GM23338 (cell line): ENCODE data around the gene FAM13B. TPM values are rescaled to one million over a fixed set of nuclear protein-coding genes. Genes with fewer than 3 reads are reported as not detected.

ENCODE experiments used
- ATAC-seq: fragments of 200-7000 bp; cut with Tn5 transposase; 3 replicates; pipeline ENCODE4 v1.9.1; 2020
- DNase-seq: peaks from one replicate; pipeline ENCODE4 v3.0.0-alpha.2; 2015; ENCODE audit warnings: low spot score
- H2AFZ ChIP-seq: fragments of 200-600 bp; sonication (generic); 2 replicates; pipeline ENCODE4 v1.8.0; 2016; ENCODE audit warnings: antibody characterized with exemption, mild to moderate bottlenecking, moderate library complexity
- H3F3A ChIP-seq: fragments of 200-600 bp; sonication (generic); replicated peaks from 2 replicates; pipeline ENCODE4 v1.8.0; 2017; ENCODE audit warnings: antibody characterized with exemption, mixed run types, low read depth
- H3K27ac ChIP-seq: fragments of 200-600 bp; sonication (generic); 2 replicates; pipeline ENCODE4 v1.6.1; 2016; ENCODE audit warnings: low read depth
- H3K27me3 ChIP-seq: fragments of 200-600 bp; sonication (generic); 2 replicates; pipeline ENCODE4 v1.8.0; 2016; ENCODE audit warnings: mild to moderate bottlenecking, mixed run types, moderate library complexity; ENCODE audit not compliant: insufficient read depth
- H3K36me3 ChIP-seq: fragments of 200-600 bp; sonication (generic); 2 replicates; pipeline ENCODE4 v1.8.0; 2016; ENCODE audit warnings: mild to moderate bottlenecking; ENCODE audit not compliant: insufficient read depth
- H3K4me1 ChIP-seq: fragments of 200-600 bp; sonication (generic); 2 replicates; pipeline ENCODE4 v1.8.0; 2016; ENCODE audit warnings: mild to moderate bottlenecking, moderate library complexity; ENCODE audit not compliant: insufficient read depth
- H3K4me2 ChIP-seq: fragments of 200-600 bp; sonication (generic); 2 replicates; pipeline ENCODE4 v1.7.1; 2017; ENCODE audit warnings: mixed run types
- H3K4me3 ChIP-seq: fragments of 200-600 bp; sonication (generic); 2 replicates; pipeline ENCODE4 v1.6.1; 2016; ENCODE audit warnings: mixed run types
- H3K79me2 ChIP-seq: fragments of 200-600 bp; sonication (generic); replicated peaks from 2 replicates; pipeline ENCODE4 v1.8.0; 2017; ENCODE audit warnings: mild to moderate bottlenecking; ENCODE audit not compliant: insufficient read depth
- H3K9me2 ChIP-seq: fragments of 200-600 bp; sonication (generic); 2 replicates; pipeline ENCODE4 v1.8.0; 2017; ENCODE audit not compliant: insufficient read depth
- H4K20me1 ChIP-seq: fragments of 200-600 bp; sonication (generic); replicated peaks from 2 replicates; pipeline ENCODE4 v1.8.0; 2017; ENCODE audit warnings: mild to moderate bottlenecking; ENCODE audit not compliant: insufficient read depth
- H3K27ac Mint-ChIP-seq: 2 replicates; pipeline ENCODE4 v1.8.0; 2020; ENCODE audit warnings: inconsistent platforms, mild to moderate bottlenecking, moderate library complexity, mixed read lengths
- H3K27me3 Mint-ChIP-seq: 3 replicates; pipeline ENCODE4 v1.8.0; 2022; ENCODE audit warnings: low read depth, mild to moderate bottlenecking, moderate library complexity, mixed read lengths, inconsistent platforms; ENCODE audit not compliant: insufficient read depth, poor library complexity
- H3K36me3 Mint-ChIP-seq: 3 replicates; pipeline ENCODE4 v1.8.0; 2021; ENCODE audit warnings: low read depth, mild to moderate bottlenecking, inconsistent platforms, moderate library complexity, mixed read lengths
- H3K4me1 Mint-ChIP-seq: 3 replicates; pipeline ENCODE4 v1.8.0; 2020; ENCODE audit warnings: mild to moderate bottlenecking, inconsistent platforms, mixed read lengths
- H3K4me3 Mint-ChIP-seq: 3 replicates; pipeline ENCODE4 v1.8.0; 2021; ENCODE audit warnings: moderate library complexity, mild to moderate bottlenecking, inconsistent platforms, mixed read lengths
- H3K9me3 Mint-ChIP-seq: 3 replicates; pipeline ENCODE4 v1.8.0; 2020; ENCODE audit warnings: moderate library complexity, mild to moderate bottlenecking, inconsistent platforms, mixed read lengths
- CREB1 ChIP-seq: fragments of 250-450 bp; sonication (Bioruptor Pico); IDR thresholded peaks from 2 replicates; pipeline ENCODE4 v1.5.0; 2020; ENCODE audit warnings: low read depth, mild to moderate bottlenecking, moderate library complexity
- CTCF ChIP-seq, 2 experiments: fragments of 200-600 bp in 1 of 2; sonication (generic) in 1 of 2; conservative IDR thresholded peaks; 2 replicates each; pipeline versions ENCODE4 v1.5.1 to v1.6.1; 2016 to 2017; ENCODE audit warnings: antibody characterized with exemption in 2 of 2, low read depth in 2 of 2, mild to moderate bottlenecking in 2 of 2, moderate library complexity in 1 of 2
- ETS1 ChIP-seq: IDR thresholded peaks from 2 replicates; pipeline ENCODE4 v1.6.1; 2016; ENCODE audit warnings: antibody characterized with exemption
- EZH2 ChIP-seq: fragments of 200-600 bp; sonication (generic); IDR thresholded peaks from one replicate; pipeline ENCODE4 v1.8.0; 2017; ENCODE audit warnings: antibody characterized with exemption, mild to moderate bottlenecking, low read depth; ENCODE audit not compliant: unreplicated experiment
- EZH2phosphoT487 ChIP-seq: fragments of 200-600 bp; sonication (generic); IDR thresholded peaks from one replicate; pipeline ENCODE4 v1.8.1; 2018; ENCODE audit warnings: antibody characterized with exemption; ENCODE audit not compliant: unreplicated experiment
- JUNB ChIP-seq: IDR thresholded peaks from one replicate; pipeline ENCODE4 v1.6.1; 2016; ENCODE audit warnings: antibody characterized with exemption; ENCODE audit not compliant: unreplicated experiment
- NANOG ChIP-seq: IDR thresholded peaks from 2 replicates; pipeline ENCODE4 v1.6.1; 2016; ENCODE audit warnings: antibody characterized with exemption, borderline replicate concordance
- REST ChIP-seq: IDR thresholded peaks from one replicate; pipeline ENCODE4 v1.6.1; 2018; ENCODE audit warnings: antibody characterized with exemption; ENCODE audit not compliant: unreplicated experiment
- STAT1 ChIP-seq: IDR thresholded peaks from one replicate; pipeline ENCODE4 v1.6.1; 2016; ENCODE audit warnings: antibody characterized with exemption; ENCODE audit not compliant: unreplicated experiment
- ZNF114 ChIP-seq: fragments of 250-450 bp; sonication (Bioruptor Pico); IDR thresholded peaks from 2 replicates; pipeline ENCODE4 v1.5.0; 2020; ENCODE audit warnings: mild to moderate bottlenecking, moderate library complexity
- ZNF331 ChIP-seq: fragments of 250-450 bp; sonication (Bioruptor Pico); IDR thresholded peaks from 2 replicates; pipeline ENCODE4 v1.5.0; 2020; ENCODE audit warnings: low read depth, mild to moderate bottlenecking, moderate library complexity
- ZNF462 ChIP-seq: fragments of 250-450 bp; sonication (Bioruptor Pico); IDR thresholded peaks from 2 replicates; pipeline ENCODE4 v1.5.0; 2020; ENCODE audit warnings: mild to moderate bottlenecking, moderate library complexity
- polyA plus RNA-seq: library from polyadenylated mRNA; unstranded; fragments of >200 nt; fragmentation: Nextera tagmentation; extraction: Ambion mirVana; gene quantifications from 2 replicates; pipeline ENCODE4 v1.2.1, GENCODE V29; 2016
- total RNA-seq: library from RNA; depleted of rRNA; stranded (reverse); fragments of >200 nt; shearing (Covaris generic); gene quantifications from 2 replicates; pipeline ENCODE4 v1.2.3, GENCODE V29; 2014

Gene FAM13B
- total and polyA plus RNA-seq, 2 experiments from 2014 or later = 12.9 to 30.2 TPM

GRCh38 chr5:137914758-137915157 lies 118.1 kb downstream of the FAM13B start (continued):
- no peak for TF ChIP-seq ZNF462 (CRISPR knock-in tag)
- TF ChIP-seq ZNF114 (CRISPR knock-in tag) = no peak
- TF ChIP-seq JUNB = no peak
- no peak for TF ChIP-seq ZNF331

GRCh38 chr5:137902408-137903133 lies 130.3 kb downstream of the FAM13B start:
- Histone ChIP-seq H3K36me3 (no peaks in the 10 kb centered on the region), H2AFZ (no peak overlapping the region), H3K4me3 (no peak overlapping the region), H3K4me1 (no peaks in the 10 kb centered on the region), H3K9me2 (no peaks in the 10 kb centered on the region), H3K27me3 (no peaks in the 10 kb centered on the region), H3K27ac (no peak overlapping the region), H4K20me1 (no peaks in the 10 kb centered on the region), H3F3A (no peaks in the 10 kb centered on the region), H3K4me2 (no peak overlapping the region), H3K79me2 (no peaks in the 10 kb centered on the region)
- Mint-ChIP-seq H3K27me3 (peaks cover 4% of the 10 kb centered on the region), H3K4me1 (no peaks in the 10 kb centered on the region), H3K9me3 (no peaks in the 10 kb centered on the region), H3K36me3 (no peaks in the 10 kb centered on the region), H3K4me3 (no peak overlapping the region), H3K27ac (no peak overlapping the region)
- DNase-seq (no peak), ATAC-seq (no peak)
- TF ChIP-seq CREB1 (CRISPR knock-in tag) (no peak), JUNB (no peak), REST (no peak), ZNF114 (CRISPR knock-in tag) (no peak), EZH2phosphoT487 (no peak), STAT1 (no peak), ZNF331 (no peak), CTCF (conservative IDR thresholded peaks at IDR 0.05; ENCODE audit: low read depth in 2 of 2) (no peak), EZH2 (no peak), ETS1 (no peak), NANOG (no peak)
